Activated naive CD8-positive, alpha-beta T cell treated with anti-CD3 and anti-CD28 coated beads, Interleukin-2, amount 10 ng/mL, durations not matched to agents 7 days and 5 days (primary cell): ENCODE measurements around the gene BHLHA15. TPM values are rescaled to one million over a fixed set of nuclear protein-coding genes. Genes with fewer than 3 reads are reported as not detected.
A peak's percentile ranks its signal among the peaks of the same experiment; 100 is the strongest.

Experiments used
- ATAC-seq: fragments of 150-1000 bp; cut with Tn5 transposase; one replicate; pipeline ENCODE4 v1.10.0; 2021; ENCODE audit warnings: low read depth, moderate library complexity
- POLR2A ChIA-PET: fragments of 350-600 bp; sonication (Branson Sonifier 250); formaldehyde crosslinking; loops from one replicate; lab custom pipeline; 2021; ENCODE audit warnings: antibody characterized with exemption; lab: Charles Lee
- DNase-seq: peaks from one replicate; pipeline ENCODE4 v3.0.0; 2021
- H3K27ac Mint-ChIP-seq: one replicate; pipeline ENCODE4 v1.8.0; 2022; ENCODE audit warnings: mild to moderate bottlenecking, mixed read lengths
- H3K27me3 Mint-ChIP-seq: one replicate; pipeline ENCODE4 v1.8.0; 2022; ENCODE audit warnings: mild to moderate bottlenecking, moderate library complexity, mixed read lengths
- H3K36me3 Mint-ChIP-seq: one replicate; pipeline ENCODE4 v1.8.0; 2021; ENCODE audit warnings: mild to moderate bottlenecking, mixed read lengths
- H3K4me1 Mint-ChIP-seq: one replicate; pipeline ENCODE4 v1.8.0; 2021; ENCODE audit warnings: mixed read lengths
- H3K4me3 Mint-ChIP-seq: one replicate; pipeline ENCODE4 v1.8.0; 2022; ENCODE audit warnings: mild to moderate bottlenecking, moderate library complexity, mixed read lengths
- H3K9me3 Mint-ChIP-seq: one replicate; pipeline ENCODE4 v1.8.0; 2021; ENCODE audit warnings: mixed read lengths
- total RNA-seq, 2 experiments: library from RNA; stranded (reverse); gene quantifications; one replicate each; pipeline ENCODE4 v1.2.3, GENCODE V29; 2021

Gene BHLHA15
- total RNA-seq, 2 experiments from 2014 or later, result not detected

DNA sequence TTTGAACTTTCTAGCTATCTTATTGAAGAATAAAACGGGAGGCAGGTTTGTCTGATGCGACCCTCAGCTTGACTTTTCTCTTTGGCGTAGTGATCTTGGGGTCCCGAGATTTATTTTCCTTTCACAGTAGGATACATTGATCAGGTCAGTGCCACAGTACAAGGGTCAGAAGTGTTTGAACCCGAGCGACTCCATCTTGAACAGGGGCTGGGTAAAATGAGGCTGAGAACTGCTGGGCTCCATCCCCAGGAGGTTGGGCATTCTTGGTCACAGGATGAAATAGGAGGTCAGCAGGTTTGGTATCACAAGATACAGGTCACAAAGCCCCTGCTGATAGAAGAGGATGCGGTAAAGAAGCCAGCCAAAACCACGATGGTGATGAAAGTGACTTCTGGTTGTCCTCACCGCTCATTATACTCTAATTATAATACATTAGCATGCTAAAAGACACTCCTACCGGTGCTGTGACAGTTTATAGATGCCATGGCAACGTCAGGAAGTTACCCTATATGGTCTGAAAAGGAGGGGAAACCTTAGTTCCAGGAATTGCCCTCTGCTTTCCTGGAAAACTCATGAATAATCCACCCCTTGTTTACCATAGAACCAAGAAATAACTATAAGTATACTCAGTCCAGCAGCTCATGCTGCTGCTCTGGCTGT, 43.8 kb downstream of the BHLHA15 start:
- peak overlapping the region; percentile 58 for H3K27ac Mint-ChIP-seq
- peaks cover 2% of the 10 kb centered on the region for H3K9me3 Mint-ChIP-seq
- peak overlapping the region; percentile 35 for H3K4me3 Mint-ChIP-seq
- peaks cover 36% of the 10 kb centered on the region for H3K4me1 Mint-ChIP-seq
- POLR2A ChIA-PET, result no interaction called here
- ATAC-seq (no peak), DNase-seq (no peak)
- no peaks in the 10 kb centered on the region for H3K27me3 Mint-ChIP-seq
- H3K36me3 Mint-ChIP-seq, result peaks cover 29% of the 10 kb centered on the region

DNA sequence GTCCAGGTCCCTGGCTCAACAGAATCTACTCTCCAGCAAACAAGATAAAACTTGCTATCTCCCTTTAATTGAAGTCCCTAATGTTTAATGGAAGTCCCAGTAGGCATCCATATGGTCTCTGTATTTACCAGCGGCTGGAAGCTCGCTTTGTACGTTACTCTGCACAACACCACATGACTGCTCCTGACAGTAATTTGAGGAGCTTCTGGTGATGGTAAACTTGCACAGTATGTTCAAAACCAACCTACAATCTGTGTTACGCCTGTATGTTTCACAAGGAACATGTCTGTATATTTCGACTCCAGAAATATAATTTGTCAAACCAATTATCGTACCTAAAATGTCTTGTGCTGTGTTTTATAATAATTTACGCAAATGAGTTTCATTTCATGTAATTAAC, 45.2 kb downstream of the BHLHA15 start:
- POLR2A ChIA-PET, result no interaction called here
- Mint-ChIP-seq H3K36me3 (peaks cover 36% of the 10 kb centered on the region), H3K4me1 (peaks cover 28% of the 10 kb centered on the region), H3K27ac (peak overlapping the region; percentile 51), H3K4me3 (no peak overlapping the region), H3K9me3 (peaks cover 2% of the 10 kb centered on the region), H3K27me3 (no peaks in the 10 kb centered on the region)
- DNase-seq, result no peak
- ATAC-seq, result no peak

DNA sequence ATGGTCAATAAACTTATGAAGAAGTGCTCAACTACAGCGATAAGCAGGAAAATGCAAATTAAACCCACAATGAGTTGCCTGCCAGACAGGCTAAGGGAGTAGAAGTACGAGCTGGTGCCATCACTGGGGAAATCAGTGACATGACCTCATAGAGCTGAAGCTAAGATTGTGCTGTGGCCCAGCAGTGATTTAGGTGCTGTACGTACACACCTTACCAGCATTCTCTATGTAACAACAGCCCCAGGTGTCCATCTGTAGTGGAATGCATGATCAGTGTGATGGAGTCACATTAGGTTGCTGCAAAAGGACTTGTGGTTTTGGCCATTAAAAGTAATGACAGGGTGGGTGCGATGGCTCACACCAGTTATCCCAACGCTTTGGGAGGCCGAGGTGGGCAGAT, 46.5 kb downstream of the BHLHA15 start:
- no peak for ATAC-seq
- H3K4me3 Mint-ChIP-seq, result no peak overlapping the region
- peaks cover 42% of the 10 kb centered on the region for H3K36me3 Mint-ChIP-seq
- no peak for DNase-seq
- POLR2A ChIA-PET, result no interaction called here
- no peaks in the 10 kb centered on the region for H3K27me3 Mint-ChIP-seq
- H3K4me1 Mint-ChIP-seq, result peaks cover 24% of the 10 kb centered on the region
- H3K9me3 Mint-ChIP-seq, result peaks cover 2% of the 10 kb centered on the region
- H3K27ac Mint-ChIP-seq, result no peak overlapping the region

Other genes starting within 250 kb of the BHLHA15 start
- gene OCM2, start 221.2 kb upstream of the BHLHA15 start, total RNA-seq, result not detected
- 10 to 100 TPM; 13.1 to 13.5 TPM for gene LMTK2, start 104.6 kb upstream of the BHLHA15 start, total RNA-seq
- gene TECPR1, start 40.8 kb downstream of the BHLHA15 start, total RNA-seq, result 10 to 100 TPM; 78.9 to 80.2 TPM
- gene BRI3, start 70.2 kb downstream of the BHLHA15 start, total RNA-seq, result 10 to 100 TPM; 53.6 to 55.3 TPM
- gene BAIAP2L1, start 189.7 kb downstream of the BHLHA15 start, total RNA-seq, result 1 to 10 TPM; 1.4 to 2.2 TPM